NCI-H748 (cell line): Measurements from ENCODE around the gene VKORC1.
"Not testable (repeated sequence)": the region's sequence is repeated elsewhere in the genome, so short reads cannot be mapped to it uniquely, and the experiment has no call there.

ENCODE experiments used
- DNase-seq: peaks from one replicate; lab custom pipeline; 2025; ENCODE audit not compliant: unreplicated experiment; lab: John Stamatoyannopoulos, UW

The VKORC1 gene

GRCh38 chr16:31094424-31095120 lies at the start of gene VKORC1:
TSS of gene VKORC1 (minus strand) at chr16:31094797. CDS start at chr16:31094729, 68 bp downstream.
- peak; percentile 97 for DNase-seq

GRCh38 chr16:31143694-31144148 lies 49.1 kb upstream of the VKORC1 start:
- DNase-seq: no peak

DNA sequence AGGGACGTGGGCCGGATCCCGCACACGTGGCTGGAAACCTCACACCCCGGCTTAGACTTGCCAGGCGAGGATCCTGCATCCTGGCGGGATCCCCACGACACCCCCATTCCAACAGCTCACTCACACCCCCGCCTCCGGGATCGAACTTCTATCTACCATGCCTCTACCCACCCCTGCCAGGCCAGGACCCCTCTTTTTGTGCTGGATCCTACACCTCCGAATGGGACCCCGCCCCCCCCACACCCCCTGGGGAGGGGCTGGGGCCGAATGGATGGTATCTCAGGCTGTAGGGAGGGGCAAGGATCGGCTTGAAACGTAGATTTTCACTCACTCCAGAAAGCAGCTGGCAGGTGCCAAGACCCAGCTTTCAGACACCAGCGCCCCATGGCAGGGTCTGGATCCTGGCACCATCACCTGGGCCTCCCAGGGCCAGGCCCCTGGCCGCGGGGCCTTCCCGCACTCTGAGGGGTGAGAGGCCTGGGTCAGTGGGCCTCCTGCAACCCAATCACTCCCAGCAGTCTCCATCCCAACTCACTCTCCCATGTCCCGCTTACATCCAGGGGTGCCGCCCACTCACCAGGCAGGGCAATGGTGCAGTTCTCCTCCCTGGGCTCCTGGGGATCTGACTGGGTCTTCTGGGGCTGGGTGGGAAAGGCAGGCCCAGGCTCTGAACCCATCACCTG lies 48.6 kb upstream of the VKORC1 start:
- no peak for DNase-seq

- DNase-seq: peak; percentile 96
Measured at GRCh38 chr16:31142109-31143010, 47.8 kb upstream of the VKORC1 start.

GRCh38 chr16:31141489-31142108 lies 47.0 kb upstream of the VKORC1 start:
- DNase-seq: no peak

DNA sequence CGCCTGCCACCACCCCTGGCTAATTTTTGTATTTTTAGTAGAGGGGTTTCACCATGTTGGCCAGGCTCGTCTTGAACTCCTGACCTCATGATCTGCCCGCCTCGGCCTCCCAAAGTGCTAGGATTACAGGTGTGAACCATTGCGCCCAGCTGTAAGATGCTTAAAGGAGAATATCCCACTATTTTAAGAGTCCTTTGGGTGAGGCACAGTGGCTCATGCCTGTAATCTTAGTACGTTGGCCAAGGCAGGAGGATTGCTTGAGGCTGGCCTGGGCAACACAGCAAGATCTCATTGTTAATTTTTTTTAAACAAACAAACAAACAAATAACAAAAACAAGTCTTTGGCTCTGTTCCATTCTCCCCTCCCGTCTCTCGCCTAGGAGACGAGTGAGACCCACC lies 46.5 kb upstream of the VKORC1 start:
- DNase-seq: not testable (repeated sequence)

DNA sequence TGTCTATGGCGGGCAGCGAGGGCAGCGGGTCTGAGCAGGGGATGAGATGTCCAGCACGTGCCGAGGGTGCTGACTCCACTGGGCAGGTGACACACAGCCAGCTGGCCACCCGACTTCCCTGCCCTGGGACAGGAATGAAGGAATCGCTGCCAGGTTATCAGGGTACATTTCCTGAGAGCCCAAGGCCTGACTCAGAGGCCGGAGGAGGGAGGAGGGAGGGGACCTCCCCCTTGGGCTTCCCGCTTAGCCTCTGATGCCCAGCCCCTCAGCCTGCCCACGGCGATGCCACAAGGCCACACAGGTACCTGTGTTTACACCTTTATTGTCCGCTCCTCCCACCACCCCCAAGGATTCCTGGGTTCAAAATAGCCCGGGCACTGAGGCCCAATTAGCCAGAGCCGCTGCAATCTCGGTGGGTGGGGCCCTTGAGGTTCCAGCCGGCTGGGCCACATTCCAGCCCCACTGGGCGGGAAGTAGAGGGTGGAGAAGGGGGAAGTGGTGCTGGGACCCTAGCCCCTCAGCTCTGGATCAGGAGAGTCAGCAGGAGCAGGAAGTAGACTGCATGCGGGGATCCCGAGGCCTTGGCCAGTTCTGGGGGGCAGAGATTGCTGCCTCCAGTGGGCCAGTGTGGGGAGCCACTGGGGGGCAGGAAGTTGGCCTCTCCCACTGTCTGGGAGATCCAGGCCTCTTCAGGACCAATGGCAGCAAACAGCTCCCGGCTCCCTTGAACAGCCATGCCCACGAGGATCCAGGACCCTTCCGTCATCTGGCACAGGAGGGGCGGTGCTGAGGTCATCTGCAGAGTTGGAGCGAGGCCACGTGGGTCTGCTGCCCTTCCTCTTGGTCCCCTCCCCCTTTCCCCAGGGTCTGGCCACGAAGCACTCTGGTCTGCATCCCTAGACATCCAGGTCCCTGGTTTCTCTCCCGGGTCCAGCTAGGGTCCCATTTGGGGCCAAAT lies 44.3 kb upstream of the VKORC1 start:
- DNase-seq: no peak

- not testable (repeated sequence) for DNase-seq
Measured at GRCh38 chr16:31136822-31137499, 42.4 kb upstream of the VKORC1 start.

- DNase-seq: no peak
Measured at GRCh38 chr16:31136287-31136662, 41.7 kb upstream of the VKORC1 start.

DNA sequence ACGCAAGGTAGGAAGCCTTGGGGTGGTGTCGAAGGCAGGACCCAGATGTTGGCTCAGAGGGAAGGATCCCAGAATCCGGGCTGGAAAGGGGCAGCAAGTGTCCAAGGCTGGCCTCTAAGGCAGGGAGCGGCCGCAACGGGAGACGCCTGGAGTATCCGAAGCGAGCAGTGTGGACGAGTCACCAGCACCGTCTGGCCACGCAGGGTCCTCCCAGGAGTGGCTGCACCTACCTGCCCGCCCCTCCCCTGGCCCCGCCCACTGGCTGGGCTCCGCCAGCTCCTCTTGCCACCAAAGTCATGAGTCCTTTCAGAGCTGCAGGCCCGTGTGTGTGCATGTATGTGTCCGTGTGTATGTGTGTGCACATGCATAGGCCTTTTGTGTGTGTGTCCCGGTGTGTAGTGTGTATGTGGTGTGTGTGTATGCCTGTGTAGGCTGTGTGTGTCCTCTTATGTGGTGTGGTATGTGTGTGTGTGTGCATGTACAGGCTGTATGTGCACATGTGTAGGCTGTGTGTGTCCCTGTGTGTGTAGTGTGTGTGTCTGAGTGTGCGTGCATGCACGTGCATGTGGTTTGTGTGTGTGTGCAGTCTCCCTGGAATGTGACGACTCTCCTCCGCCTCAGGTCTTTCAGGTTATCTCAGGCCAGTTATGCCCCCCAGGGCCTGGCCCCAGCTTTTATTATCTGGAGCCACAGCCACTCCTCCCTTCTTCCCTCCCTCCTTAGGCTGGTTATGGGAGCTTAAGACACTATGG lies 41.1 kb upstream of the VKORC1 start, which contains the start of gene PRSS8:
PRSS8 (minus strand) TSS at position 193 of the 752 bp plus-strand sequence. CDS start 229 bp downstream, outside the sequence.
- no peak for DNase-seq

DNA sequence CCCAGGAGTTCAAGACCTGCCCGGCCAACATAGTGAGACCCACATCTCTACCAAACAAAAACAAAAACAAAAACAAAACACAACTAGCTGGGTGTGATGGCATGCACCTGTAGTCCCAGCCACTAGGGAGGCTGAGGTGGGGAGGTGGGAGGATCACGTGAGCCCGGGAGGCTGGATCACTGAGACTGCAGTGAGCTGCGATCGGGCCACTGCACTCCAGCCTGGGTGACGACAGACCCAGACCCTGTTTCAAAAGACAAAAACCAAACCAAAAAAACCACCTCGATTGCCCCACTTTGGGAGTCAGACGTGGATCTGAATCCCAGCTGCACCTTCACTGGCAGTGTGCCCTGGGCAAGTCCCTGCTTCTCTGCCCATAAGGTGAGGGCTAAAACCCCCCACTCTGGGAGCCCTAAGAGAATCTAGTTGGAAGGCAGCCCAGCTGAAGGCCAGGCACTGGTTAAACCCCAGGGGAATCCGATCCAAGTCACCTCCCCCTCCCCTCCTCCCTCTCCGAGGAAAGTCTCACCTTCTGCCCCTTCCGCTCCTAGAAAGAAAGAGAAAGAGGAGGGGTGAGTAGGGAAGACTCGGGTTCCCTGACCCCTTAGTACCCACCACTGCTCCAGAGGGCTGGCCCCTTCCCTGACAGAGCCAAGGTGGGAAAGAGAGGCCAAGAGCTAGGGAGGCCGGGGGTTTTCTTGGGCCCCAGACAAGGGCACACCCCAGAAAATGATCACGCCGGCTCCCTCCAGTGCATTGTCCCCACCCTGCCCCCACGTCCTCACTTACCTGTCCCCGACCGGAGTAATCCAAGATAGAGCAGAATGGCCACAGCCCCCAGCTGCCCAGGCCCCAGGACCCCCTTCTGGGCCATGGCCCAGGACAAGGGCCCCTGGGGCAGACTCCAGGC lies 40.3 kb upstream of the VKORC1 start:
- no peak for DNase-seq

- no peak for DNase-seq
Measured at GRCh38 chr16:31134091-31134571, 39.5 kb upstream of the VKORC1 start.

GRCh38 chr16:31133046-31133501 lies 38.5 kb upstream of the VKORC1 start:
- no peak for DNase-seq

- DNase-seq: no peak
Measured at GRCh38 chr16:31132303-31132979, 37.8 kb upstream of the VKORC1 start.

GRCh38 chr16:31131841-31132271 lies 37.3 kb upstream of the VKORC1 start:
- no peak for DNase-seq

- no peak for DNase-seq
Measured at GRCh38 chr16:31131416-31131815, 36.8 kb upstream of the VKORC1 start.

GRCh38 chr16:31130899-31131298 lies 36.3 kb upstream of the VKORC1 start:
- DNase-seq: no peak
